ENCODE results near the gene AGK.

AGK gene

GRCh38 chr7:141519623-141520022 lies 31.6 kb upstream of the AGK start (continued):
- TF ChIP-seq TSHZ2 (CRISPR knock-in tag; IDR thresholded peaks at IDR 0.05): no peak

GRCh38 chr7:141522657-141523342 lies 28.4 kb upstream of the AGK start:
- TF ChIP-seq CREB5 (CRISPR knock-in tag; IDR thresholded peaks at IDR 0.05; ENCODE audit: low read depth): no peak
- no peak for TF ChIP-seq CSDC2 (CRISPR knock-in tag; IDR thresholded peaks at IDR 0.05)
- no peak for TF ChIP-seq ZNF70 (CRISPR knock-in tag; IDR thresholded peaks at IDR 0.05)
- no peak for TF ChIP-seq RARB (CRISPR knock-in tag; IDR thresholded peaks at IDR 0.05)
- TF ChIP-seq GLIS3 (CRISPR knock-in tag; IDR thresholded peaks at IDR 0.05): no peak
- no peak for TF ChIP-seq CSRNP3 (CRISPR knock-in tag; IDR thresholded peaks at IDR 0.05)
- TF ChIP-seq SNAI2 (CRISPR knock-in tag; IDR thresholded peaks at IDR 0.05): no peak
- TF ChIP-seq ESRRG (CRISPR knock-in tag; IDR thresholded peaks at IDR 0.05): no peak
- no peak for TF ChIP-seq TOX (CRISPR knock-in tag; IDR thresholded peaks at IDR 0.05; ENCODE audit: borderline replicate concordance)
- TF ChIP-seq OSR1 (CRISPR knock-in tag; IDR thresholded peaks at IDR 0.05): no peak
- no peak for TF ChIP-seq POU6F1 (CRISPR knock-in tag; IDR thresholded peaks at IDR 0.05; ENCODE audit: borderline replicate concordance, low read depth)
- no peak for TF ChIP-seq TSHZ2 (CRISPR knock-in tag; IDR thresholded peaks at IDR 0.05)
- no peak for TF ChIP-seq ISL1 (CRISPR knock-in tag; IDR thresholded peaks at IDR 0.05)
- no peak for TF ChIP-seq TCF4 (CRISPR knock-in tag; IDR thresholded peaks at IDR 0.05; ENCODE audit: borderline replicate concordance)
- TF ChIP-seq ZNF565 (CRISPR knock-in tag; conservative IDR thresholded peaks at IDR 0.05; ENCODE audit: low read depth): no peak
- TF ChIP-seq ZFP30 (CRISPR knock-in tag; IDR thresholded peaks at IDR 0.05): no peak
- TF ChIP-seq PATZ1 (CRISPR knock-in tag; IDR thresholded peaks at IDR 0.05; ENCODE audit: borderline replicate concordance): no peak
- TF ChIP-seq ZC3H10 (CRISPR knock-in tag; IDR thresholded peaks at IDR 0.05): no peak
- no peak for TF ChIP-seq ZFP3 (CRISPR knock-in tag; IDR thresholded peaks at IDR 0.05)
- ATAC-seq: no peak

All from SK-N-SH treated with all-trans-retinoic acid at 6 μM for 48 hours (cell line).